Astrocyte (in vitro differentiated cells and primary cell): ENCODE data around the gene DHX16. TPM values are rescaled to one million over a fixed set of nuclear protein-coding genes. Genes with fewer than 3 reads are reported as not detected.
"Not testable (repeated sequence)": the region's sequence is repeated elsewhere in the genome, so short reads cannot be mapped to it uniquely, and the experiment has no call there.

Source experiments
- DNase-seq: peaks from one replicate; pipeline ENCODE4 v3.0.0-alpha.2; 2010; ENCODE audit warnings: low read depth
- FAIRE-seq: peaks from 2 replicates; lab custom pipeline; 2011; peaks lifted over from hg19 to GRCh38; lab: Jason Lieb, UNC
- H2AFZ ChIP-seq: 2 replicates; pipeline ENCODE4 v1.6.0; 2012; ENCODE audit warnings: low read depth, low read length, inconsistent platforms
- H3K27ac ChIP-seq: 2 replicates; pipeline ENCODE4 v1.5.1; 2011; ENCODE audit warnings: low read depth, low read length, inconsistent platforms
- H3K27me3 ChIP-seq: 2 replicates; pipeline ENCODE4 v1.6.0; 2011; ENCODE audit warnings: low read length, inconsistent platforms; ENCODE audit not compliant: insufficient read depth
- H3K36me3 ChIP-seq: 2 replicates; pipeline ENCODE4 v1.5.1; 2011; ENCODE audit warnings: low read length, inconsistent platforms; ENCODE audit not compliant: insufficient read depth
- H3K4me1 ChIP-seq: 2 replicates; pipeline ENCODE4 v1.5.1; 2011; ENCODE audit warnings: low read length, inconsistent platforms; ENCODE audit not compliant: insufficient read depth
- H3K4me2 ChIP-seq: 2 replicates; pipeline ENCODE4 v1.6.0; 2012; ENCODE audit warnings: low read length, inconsistent platforms
- H3K4me3 ChIP-seq: 2 replicates; pipeline ENCODE4 v1.5.1; 2011; ENCODE audit warnings: low read depth, mild to moderate bottlenecking, low read length, inconsistent platforms; ENCODE audit not compliant: insufficient read depth
- H3K79me2 ChIP-seq: 2 replicates; pipeline ENCODE4 v1.6.0; 2012; ENCODE audit warnings: mild to moderate bottlenecking, low read length, inconsistent platforms; ENCODE audit not compliant: insufficient read depth
- H3K9ac ChIP-seq: 2 replicates; pipeline ENCODE4 v1.6.0; 2012; ENCODE audit warnings: mild to moderate bottlenecking, low read length, inconsistent platforms
- H3K9me3 ChIP-seq: 2 replicates; pipeline ENCODE4 v1.5.1; 2012; ENCODE audit warnings: low read depth, mild to moderate bottlenecking, low read length, inconsistent platforms; ENCODE audit not compliant: insufficient read depth
- H4K20me1 ChIP-seq: 2 replicates; pipeline ENCODE4 v1.6.0; 2012; ENCODE audit warnings: low read length, inconsistent platforms; ENCODE audit not compliant: insufficient read depth
- H3K27ac Mint-ChIP-seq: one replicate; pipeline ENCODE4 v1.8.0; 2021; ENCODE audit warnings: mild to moderate bottlenecking, mixed read lengths; ENCODE audit not compliant: unreplicated experiment
- H3K27me3 Mint-ChIP-seq: one replicate; pipeline ENCODE4 v1.8.0; 2021; ENCODE audit warnings: low read depth, mixed read lengths; ENCODE audit not compliant: unreplicated experiment
- H3K36me3 Mint-ChIP-seq: one replicate; pipeline ENCODE4 v1.8.0; 2021; ENCODE audit warnings: low read depth, mixed read lengths; ENCODE audit not compliant: unreplicated experiment
- H3K4me1 Mint-ChIP-seq: one replicate; pipeline ENCODE4 v1.8.0; 2021; ENCODE audit warnings: low read depth, mixed read lengths; ENCODE audit not compliant: unreplicated experiment
- H3K4me3 Mint-ChIP-seq: one replicate; pipeline ENCODE4 v1.8.0; 2021; ENCODE audit warnings: mild to moderate bottlenecking, moderate library complexity, mixed read lengths; ENCODE audit not compliant: unreplicated experiment
- H3K9me3 Mint-ChIP-seq: one replicate; pipeline ENCODE4 v1.8.0; 2021; ENCODE audit warnings: mild to moderate bottlenecking, mixed read lengths; ENCODE audit not compliant: unreplicated experiment
- CTCF ChIP-seq: IDR thresholded peaks from 2 replicates; pipeline ENCODE4 v1.5.1; 2011; ENCODE audit warnings: low read depth, mild to moderate bottlenecking, inconsistent platforms, low read length, moderate library complexity; ENCODE audit not compliant: insufficient read depth
- EZH2 ChIP-seq: IDR thresholded peaks from 2 replicates; pipeline ENCODE4 v1.6.1; 2012; ENCODE audit warnings: mild to moderate bottlenecking, low read length, inconsistent platforms; ENCODE audit not compliant: insufficient read depth
- total RNA-seq: library from RNA; stranded (reverse); gene quantifications from 2 replicates; pipeline ENCODE4 v1.2.1, GENCODE V29; 2021

Gene DHX16
- total RNA-seq, 1 donor from 2014 or later: 30.0 TPM

- H3K9me3 Mint-ChIP-seq: no peaks in the 10 kb centered on the region
- peaks cover 73% of the 10 kb centered on the region for H3K79me2 ChIP-seq
- H3K36me3 ChIP-seq: peaks cover 17% of the 10 kb centered on the region
- DNase-seq (no peak), FAIRE-seq (no peak)
- TF ChIP-seq CTCF (no peak), EZH2 (no peak)
- peak overlapping the region; percentile 100 for H3K4me3 Mint-ChIP-seq
- peak overlapping the region; percentile 89 for H3K4me2 ChIP-seq
- H3K27ac Mint-ChIP-seq: peak overlapping the region; percentile 98
- no peaks in the 10 kb centered on the region for H3K9me3 ChIP-seq
- H3K27me3 Mint-ChIP-seq: no peaks in the 10 kb centered on the region
- H3K27ac ChIP-seq: peak overlapping the region; percentile 90
- peaks cover 29% of the 10 kb centered on the region for H4K20me1 ChIP-seq
- H3K27me3 ChIP-seq: no peaks in the 10 kb centered on the region
- peak overlapping the region; percentile 97 for H3K9ac ChIP-seq
- H2AFZ ChIP-seq: peak overlapping the region; percentile 4
- H3K4me1 Mint-ChIP-seq: peaks cover 34% of the 10 kb centered on the region
- H3K4me3 ChIP-seq: peak overlapping the region; percentile 97
- H3K36me3 Mint-ChIP-seq: peaks cover 26% of the 10 kb centered on the region
- peaks cover 33% of the 10 kb centered on the region for H3K4me1 ChIP-seq
These were observed 46.5 kb upstream of the DHX16 start for GRCh38 chr6:30719356-30719755.

GRCh38 chr6:30717845-30718720 lies 45.3 kb upstream of the DHX16 start:
- not testable (repeated sequence) for H2AFZ ChIP-seq, H3K9me3 ChIP-seq, DNase-seq, H3K27me3 Mint-ChIP-seq, FAIRE-seq, H3K27me3 ChIP-seq, H3K9me3 Mint-ChIP-seq
- peaks cover 12% of the 10 kb centered on the region for H3K36me3 ChIP-seq
- peak overlapping the region; percentile 90 for H3K27ac ChIP-seq
- Mint-ChIP-seq H3K27ac (peak overlapping the region; percentile 100), H3K4me1 (peaks cover 22% of the 10 kb centered on the region), H3K36me3 (peaks cover 24% of the 10 kb centered on the region), H3K4me3 (peak overlapping the region; percentile 100)
- peaks cover 23% of the 10 kb centered on the region for H3K4me1 ChIP-seq
- H3K9ac ChIP-seq: peak overlapping the region; percentile 74
- H3K79me2 ChIP-seq: peaks cover 61% of the 10 kb centered on the region
- H4K20me1 ChIP-seq: peaks cover 17% of the 10 kb centered on the region
- H3K4me3 ChIP-seq: peak overlapping the region; percentile 47
- peak overlapping the region; percentile 89 for H3K4me2 ChIP-seq

GRCh38 chr6:30717129-30717844 lies 44.5 kb upstream of the DHX16 start, which contains the start of gene MDC1:
Gene MDC1 (minus strand): TSS chr6:30717281. CDS start chr6:30715175, 2,106 bp downstream.
- H4K20me1 ChIP-seq: peaks cover 9% of the 10 kb centered on the region
- Mint-ChIP-seq H3K4me3 (peak within 1 kb of the TSS; percentile 94), H3K27ac (peak within 1 kb of the TSS; percentile 100), H3K4me1 (peaks cover 21% of the 10 kb centered on the region), H3K9me3 (no peaks in the 10 kb centered on the region), H3K27me3 (no peaks in the 10 kb centered on the region), H3K36me3 (peaks cover 29% of the 10 kb centered on the region)
- TF ChIP-seq CTCF: peak; percentile 13
- no peak for TF ChIP-seq EZH2
- FAIRE-seq: peak; percentile 86
- DNase-seq: peak; percentile 100
- H3K27ac ChIP-seq: peak within 1 kb of the TSS; percentile 90
- H3K27me3 ChIP-seq: no peaks in the 10 kb centered on the region
- H3K4me3 ChIP-seq: peak within 1 kb of the TSS; percentile 78
- H3K9me3 ChIP-seq: no peaks in the 10 kb centered on the region
- peak within 1 kb of the TSS; percentile 88 for H3K4me2 ChIP-seq
- H2AFZ ChIP-seq: peak within 1 kb of the TSS; percentile 67
- H3K9ac ChIP-seq: peak within 1 kb of the TSS; percentile 85
- H3K79me2 ChIP-seq: peaks cover 53% of the 10 kb centered on the region
- peaks cover 15% of the 10 kb centered on the region for H3K36me3 ChIP-seq
- peaks cover 19% of the 10 kb centered on the region for H3K4me1 ChIP-seq
